Uterus (tissue), 2 donors: ENCODE measurements around the gene CACNB4.

Source experiments
- CTCF ChIP-seq, 4 experiments: fragments of 200-600 bp in 2 of 4; fragments of 450-650 bp in 2 of 4; sonication (generic) in 2 of 4; IDR thresholded peaks; one replicate each; pipeline ENCODE4 v1.5.1; 2016 to 2019; ENCODE audit warnings: antibody characterized with exemption in 4 of 4, mild to moderate bottlenecking in 2 of 4, moderate library complexity in 1 of 4
- POLR2A ChIP-seq, 2 donors: fragments of 450-650 bp; IDR thresholded peaks; one replicate each; pipeline ENCODE4 v1.6.1; 2016; ENCODE audit warnings: antibody characterized with exemption in 2 of 2, mild to moderate bottlenecking in 1 of 2, moderate library complexity in 1 of 2

GRCh38 chr2:152088006-152088405 lies 10.8 kb downstream of the CACNB4 start:
- TF ChIP-seq CTCF (IDR thresholded peaks at IDR 0.05) (no peak), POLR2A (IDR thresholded peaks at IDR 0.05) (no peak)
